GM12878 (cell line): ENCODE data around the gene GPR158. TPM values are rescaled to one million over a fixed set of nuclear protein-coding genes. Genes with fewer than 3 reads are reported as not detected.

Experiments
- ATAC-seq: fragments of 200-7000 bp; cut with Tn5 transposase; 3 replicates; pipeline ENCODE4 v1.9.1; 2020; ENCODE audit warnings: mild to moderate bottlenecking, moderate library complexity
- BruUV-seq: library from RNA; stranded (reverse); fragments of 400-500 nt; replicated peaks from 2 replicates; lab custom pipeline; 2021; lab: Mats Ljungman, UMichigan
- CTCF ChIA-PET: fragments of 300-600 bp; sonication (Branson Sonifier 250); formaldehyde crosslinking; extraction: SDS; loops from one replicate; lab custom pipeline; 2021; ENCODE audit warnings: inconsistent platforms; lab: Yijun Ruan, JAX
- POLR2A ChIA-PET: fragments of 350-600 bp; formaldehyde crosslinking; extraction: SDS; loops from one replicate; lab custom pipeline; 2021; ENCODE audit warnings: inconsistent platforms; lab: Charles Lee
- RAD21 ChIA-PET: fragments of 300-600 bp; sonication (Branson Sonifier 250); formaldehyde crosslinking; loops from one replicate; lab custom pipeline; 2023; ENCODE audit warnings: antibody characterized with exemption; ENCODE audit not compliant: unreplicated experiment; lab: Charles Lee
- SMC1A ChIA-PET: fragments of 300-600 bp; sonication (Branson Sonifier 250); formaldehyde crosslinking; loops from one replicate; lab custom pipeline; 2023; ENCODE audit not compliant: unreplicated experiment, uncharacterized antibody; lab: Charles Lee
- DNase-seq: peaks from one replicate; pipeline ENCODE4 v3.0.0-alpha.2; 2011; ENCODE audit warnings: low read depth, low spot score
- FAIRE-seq: peaks from 3 replicates; lab custom pipeline; 2011; peaks lifted over from hg19 to GRCh38; lab: Jason Lieb, UNC
- H2AFZ ChIP-seq: 2 replicates; pipeline ENCODE4 v1.6.0; 2011; ENCODE audit warnings: low read depth, low read length, control low read depth; ENCODE audit not compliant: control insufficient read depth
- H3K27ac ChIP-seq: 2 replicates; pipeline ENCODE4 v1.5.1; 2011; ENCODE audit warnings: control low read depth; ENCODE audit not compliant: control insufficient read depth, insufficient read depth
- H3K27me3 ChIP-seq, 2 experiments: replicated peaks in 1 of 2; 2 replicates each; pipeline versions ENCODE4 v1.6.0 to v1.6.1; 2011; ENCODE audit warnings: low read length in 1 of 2; ENCODE audit not compliant: control insufficient read depth in 2 of 2, insufficient read depth in 2 of 2
- H3K36me3 ChIP-seq, 2 experiments: 2 replicates each; pipeline ENCODE4 v1.5.1; 2011; ENCODE audit warnings: low read length in 1 of 2; ENCODE audit not compliant: control insufficient read depth in 2 of 2, insufficient read depth in 2 of 2
- H3K4me1 ChIP-seq: 2 replicates; pipeline ENCODE4 v1.6.1; 2011; ENCODE audit warnings: mild to moderate bottlenecking, low read length, moderate library complexity, mixed read lengths; ENCODE audit not compliant: control insufficient read depth, insufficient read depth
- H3K4me2 ChIP-seq: 2 replicates; pipeline ENCODE4 v1.6.0; 2011; ENCODE audit warnings: control low read depth; ENCODE audit not compliant: control insufficient read depth, insufficient read depth
- H3K4me3 ChIP-seq: fragments of 200-600 bp; sonication (generic); 2 replicates; pipeline ENCODE4 v1.5.1; 2016
- H3K79me2 ChIP-seq: 2 replicates; pipeline ENCODE4 v1.6.0; 2011; ENCODE audit warnings: low read length; ENCODE audit not compliant: control insufficient read depth, insufficient read depth
- H3K9ac ChIP-seq: 2 replicates; pipeline ENCODE4 v1.8.0; 2011; ENCODE audit warnings: low read length, control low read depth, mixed read lengths; ENCODE audit not compliant: control insufficient read depth, insufficient read depth
- H3K9me3 ChIP-seq: replicated peaks from 3 replicates; pipeline ENCODE4 v1.5.1; 2011; ENCODE audit warnings: mild to moderate bottlenecking, low read length; ENCODE audit not compliant: control insufficient read depth, insufficient read depth
- H4K20me1 ChIP-seq: 2 replicates; pipeline ENCODE4 v1.6.0; 2011; ENCODE audit not compliant: control insufficient read depth, insufficient read depth
- ATF2 ChIP-seq: IDR thresholded peaks from 2 replicates; pipeline ENCODE4 v1.6.1; 2012; ENCODE audit warnings: low read length, inconsistent platforms
- BACH1 ChIP-seq: fragments of 450-650 bp; IDR thresholded peaks from 2 replicates; pipeline ENCODE4 v1.6.1; 2017; ENCODE audit warnings: mild to moderate bottlenecking, borderline replicate concordance
- MAX ChIP-seq: IDR thresholded peaks from 2 replicates; pipeline ENCODE4 v1.6.1; 2012; ENCODE audit warnings: low read depth, low read length, improper control_type of control experiment
- MLLT1 ChIP-seq: fragments of 450-650 bp; IDR thresholded peaks from 2 replicates; pipeline ENCODE4 v1.6.1; 2016; ENCODE audit warnings: mild to moderate bottlenecking
- MYB ChIP-seq: fragments of 150-350 bp; IDR thresholded peaks from 2 replicates; pipeline ENCODE4 v1.6.1; 2014; ENCODE audit warnings: mild to moderate bottlenecking, low read depth, low read length, borderline replicate concordance
- NFXL1 ChIP-seq: fragments of 450-650 bp; IDR thresholded peaks from 2 replicates; pipeline ENCODE4 v1.6.1; 2017; ENCODE audit warnings: antibody characterized with exemption, mild to moderate bottlenecking, borderline replicate concordance
- NRF1 ChIP-seq: conservative IDR thresholded peaks from 2 replicates; pipeline ENCODE4 v1.6.1; 2011; ENCODE audit warnings: mild to moderate bottlenecking, low read depth, low read length, improper control_type of control experiment
- POLR2A ChIP-seq: IDR thresholded peaks from 2 replicates; pipeline ENCODE4 v1.6.1; 2011; ENCODE audit warnings: low read depth, mild to moderate bottlenecking, low read length
- POLR2AphosphoS2 ChIP-seq: IDR thresholded peaks from 2 replicates; pipeline ENCODE4 v1.6.1; 2011; ENCODE audit warnings: low read depth, mild to moderate bottlenecking, low read length, improper control_type of control experiment, moderate library complexity
- SMAD5 ChIP-seq: IDR thresholded peaks from 2 replicates; pipeline ENCODE4 v1.6.1; 2016; ENCODE audit warnings: antibody characterized with exemption, low read depth
- SMC3 ChIP-seq: IDR thresholded peaks from 2 replicates; pipeline ENCODE4 v1.6.1; 2011; ENCODE audit warnings: low read length, improper control_type of control experiment, borderline replicate concordance
- TARDBP ChIP-seq: IDR thresholded peaks from 2 replicates; pipeline ENCODE4 v1.6.1; 2016; ENCODE audit warnings: borderline replicate concordance
- ZBTB33 ChIP-seq: fragments of 450-650 bp; IDR thresholded peaks from 2 replicates; pipeline ENCODE4 v1.6.1; 2017; ENCODE audit warnings: mild to moderate bottlenecking
- WGBS: methylation state at CpG from one replicate; pipeline ENCODE4 v1.1.6; 2016; ENCODE audit warnings: low lambda C conversion rate; ENCODE audit not compliant: insufficient replicate concordance, insufficient coverage; ENCODE audit errors: missing lambda C conversion rate; 5-methylcytosine and 5-hydroxymethylcytosine counted together
- in situ Hi-C: fragments of 300-500 bp; cut with MboI; formaldehyde crosslinking; loops from 9 replicates; pipeline ENCODE4 v1.14.3; 2018; ENCODE audit warnings: mixed read lengths
- intact Hi-C: fragments of 100-400 bp; cut with micrococcal nuclease; formaldehyde crosslinking; loops from one replicate; pipeline ENCODE4 v1.14.2; 2022; ENCODE audit not compliant: unreplicated experiment
- polyA plus RNA-seq, 11 experiments: library from polyadenylated mRNA; depleted of rRNA in 4 of 11; unstranded in 6 of 11; stranded (reverse) in 5 of 11; fragments of >200 nt; fragmentation: Nextera tagmentation in 4 of 11; fragmentation: Illumina TruSeq in 1 of 11; extraction: Ambion mirVana in 4 of 11; extraction: Trizol in 1 of 11; gene quantifications; 1 replicate in 1 of 11; 2 replicates in 10 of 11; pipeline versions ENCODE4 v1.2.1 to v1.2.3, GENCODE V29; 2011 to 2016; ENCODE audit warnings: inconsistent platforms in 2 of 11, missing spikeins in 2 of 11, low read depth in 1 of 11
- total RNA-seq, 4 experiments: library from RNA; depleted of rRNA in 3 of 4; stranded (reverse); fragments of >200 nt in 3 of 4; fragmentation: Illumina TruSeq in 1 of 4; extraction: Trizol in 1 of 4; gene quantifications; 2 replicates each; pipeline versions ENCODE4 v1.2.1 to v1.2.3, GENCODE V29; 2013 to 2021

GPR158 gene
- total and polyA plus RNA-seq, 10 of the 15 experiments (the other 5 are each of a cell fraction or from before 2014, with no cell fraction given): not detected

GRCh38 chr10:25451401-25451800, 276.6 kb downstream of the GPR158 start (continued):
- TF ChIP-seq POLR2A (no peak), NRF1 (no peak), SMAD5 (no peak), NFXL1 (no peak), MYB (no peak), POLR2AphosphoS2 (no peak), MLLT1 (no peak), ATF2 (no peak), MAX (no peak)
- TF ChIP-seq, all 136 proteins: peak for 0

GRCh38 chr10:25453619-25454018, 278.8 kb downstream of the GPR158 start:
- ATAC-seq: no peak
- no peaks in the 10 kb centered on the region for H3K4me1 ChIP-seq
- TF ChIP-seq ZBTB33 (no peak), SMC3 (no peak), TARDBP (no peak), BACH1 (no peak)
- TF ChIP-seq, all 136 proteins: peak for 0
- no peaks in the 10 kb centered on the region for H3K9me3 ChIP-seq
- H3K79me2 ChIP-seq: no peaks in the 10 kb centered on the region
- no peaks in the 10 kb centered on the region for H3K36me3 ChIP-seq
- SMC1A ChIA-PET: no interaction called here
- no peak overlapping the region for H3K9ac ChIP-seq
- intact Hi-C loops: no loop called here
- H3K4me2 ChIP-seq: no peak overlapping the region
- 63% methylated on average over 1 of the region's 1 CpG for WGBS
- in situ Hi-C loops: no loop called here
- H2AFZ ChIP-seq: no peak overlapping the region
- no peaks in the 10 kb centered on the region for H4K20me1 ChIP-seq
- POLR2A ChIA-PET: no interaction called here
- no TSS peak for BruUV-seq
- CTCF ChIA-PET: no interaction called here
- DNase-seq (no peak), FAIRE-seq (no peak)
- H3K4me3 ChIP-seq: no peak overlapping the region
- no peaks in the 10 kb centered on the region for H3K27me3 ChIP-seq
- RAD21 ChIA-PET: no interaction called here
- no peak overlapping the region for H3K27ac ChIP-seq
